ENCODE data around the gene FHL1. TPM values are rescaled to one million over a fixed set of nuclear protein-coding genes. Genes with fewer than 3 reads are reported as not detected.
"Not testable (repeated sequence)": the region's sequence is repeated elsewhere in the genome, so short reads cannot be mapped to it uniquely, and the experiment has no call there.

The FHL1 gene
- 1,000 to 10,000 TPM; 1,025 to 1,081 TPM for total RNA-seq
- long read RNA-seq, transcript FHL1-204 (6 exons, 2,565 nt) = major isoform, 149 of 440 reads
- long read RNA-seq, transcript FHL1-205 (7 exons, 2,441 nt) = minor isoform, 86 of 440 reads
- long read RNA-seq, transcript FHL1-202 (6 exons, 1,017 nt) = minor isoform, 37 of 440 reads
- long read RNA-seq, transcript FHL1-218 (6 exons, 2,878 nt) = minor isoform, 20 of 440 reads
- long read RNA-seq, partial matches to known transcripts = 36 of 440 reads
- long read RNA-seq, other reads (novel, unspliced or antisense) = 89 of 440 reads

DNA sequence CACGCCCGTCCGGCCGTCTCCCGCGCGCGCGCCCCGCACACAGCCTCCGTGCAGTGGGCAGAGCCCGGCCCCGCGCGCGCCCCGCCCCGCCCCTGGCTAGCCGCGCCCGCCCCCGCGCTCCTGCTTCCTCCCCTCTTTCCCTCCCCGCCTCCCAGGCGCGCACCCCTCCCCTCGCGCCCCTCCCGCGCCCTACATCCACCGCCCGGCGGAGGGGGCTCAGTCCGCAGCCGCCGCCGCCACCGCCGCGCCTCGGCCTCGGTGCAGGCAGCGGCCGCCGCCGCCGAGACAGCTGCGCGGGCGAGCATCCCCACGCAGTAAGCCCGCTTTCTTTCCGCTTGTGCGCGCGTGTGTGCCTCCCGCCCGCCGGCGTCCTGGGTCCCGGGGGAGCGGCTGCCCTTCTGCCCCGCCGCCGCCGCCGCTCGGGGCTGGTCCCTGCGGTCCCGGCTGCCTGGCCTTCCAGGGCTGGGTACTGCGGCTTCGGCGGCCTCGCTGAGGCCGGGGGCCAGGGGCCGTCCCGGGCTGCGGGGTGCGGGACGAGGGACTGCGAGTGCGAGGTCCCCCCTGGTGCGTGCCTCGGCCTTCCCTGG, at the start of gene FHL1:
TSS of gene FHL1 (plus strand) at position 219 of the 587 bp plus-strand sequence.
- peak; percentile 94 to 95 for ATAC-seq
- intact Hi-C loops (cut with DNase I) = no loop called here
- peak; percentile 69 for DNase-seq

DNA sequence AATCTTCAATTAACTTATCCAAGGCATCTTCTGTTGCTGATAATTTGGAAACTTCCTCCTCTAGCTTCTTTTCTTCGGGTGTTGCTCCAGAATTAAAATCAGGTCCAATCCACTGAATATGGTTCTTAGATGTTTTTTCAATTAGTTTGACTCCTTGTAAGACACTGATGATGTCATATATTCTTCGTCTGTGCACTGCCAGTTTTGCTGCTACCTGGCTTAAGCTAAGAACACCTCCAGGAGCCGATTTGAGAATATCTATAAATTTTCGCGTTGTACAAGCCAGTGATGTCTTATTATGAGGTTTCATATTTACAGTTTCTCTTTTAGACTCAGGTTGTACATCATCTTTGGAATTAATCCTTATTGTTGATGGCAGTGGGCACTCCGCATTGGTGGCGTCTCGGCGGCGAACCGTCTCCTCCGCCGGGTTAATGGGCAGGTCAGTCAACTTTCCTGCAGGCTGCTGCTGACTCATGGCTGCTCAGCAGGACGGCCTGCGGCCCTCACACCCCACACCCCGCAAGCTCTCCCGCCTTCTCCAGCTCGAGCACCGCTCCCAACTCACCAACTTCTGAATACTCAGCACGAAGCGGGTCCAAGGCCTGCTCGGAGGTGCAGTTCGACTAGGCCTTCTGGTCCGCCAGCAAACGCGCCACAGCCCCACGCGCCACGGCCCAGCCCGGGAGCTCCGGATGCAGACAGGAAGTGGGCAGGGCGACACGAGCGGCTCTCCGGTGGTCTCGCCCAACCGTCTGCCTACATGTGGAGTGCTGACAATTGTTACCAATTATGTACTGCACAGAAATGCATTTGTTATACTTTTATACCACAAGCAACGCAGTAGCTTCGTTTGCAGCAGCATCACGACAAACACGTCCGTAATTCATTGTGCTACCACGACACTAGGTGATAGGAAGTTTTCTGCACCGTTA, 49.2 kb upstream of the FHL1 start:
- ATAC-seq = no peak

DNA sequence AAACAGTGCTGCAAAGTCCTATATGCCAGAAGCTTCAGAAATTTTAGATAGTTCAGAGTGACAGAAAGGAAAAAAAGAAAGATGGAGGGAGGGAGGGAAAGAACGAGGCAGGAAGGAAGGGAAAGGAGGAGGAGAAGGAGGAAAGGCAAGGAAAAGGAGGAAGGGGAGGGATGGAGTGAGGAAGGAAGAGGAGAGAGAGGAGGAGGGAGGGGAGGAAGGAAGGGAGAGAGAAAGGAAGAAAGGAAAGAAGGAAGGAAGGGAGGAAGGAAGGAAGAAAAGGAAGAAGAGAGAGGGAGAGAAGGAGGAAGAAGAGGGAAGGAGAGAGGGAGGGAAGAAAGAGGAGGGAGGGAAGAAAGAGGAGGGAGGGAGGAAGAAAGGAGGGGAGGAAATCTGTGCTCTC, 42.4 kb upstream of the FHL1 start:
- intact Hi-C loops (cut with DNase I) = no loop called here
- DNase-seq (no peak), ATAC-seq (no peak)

More for the DNA sequence above, 49.2 kb upstream of the FHL1 start:
- intact Hi-C loops (cut with DNase I) = no loop called here
- DNase-seq = no peak

DNA sequence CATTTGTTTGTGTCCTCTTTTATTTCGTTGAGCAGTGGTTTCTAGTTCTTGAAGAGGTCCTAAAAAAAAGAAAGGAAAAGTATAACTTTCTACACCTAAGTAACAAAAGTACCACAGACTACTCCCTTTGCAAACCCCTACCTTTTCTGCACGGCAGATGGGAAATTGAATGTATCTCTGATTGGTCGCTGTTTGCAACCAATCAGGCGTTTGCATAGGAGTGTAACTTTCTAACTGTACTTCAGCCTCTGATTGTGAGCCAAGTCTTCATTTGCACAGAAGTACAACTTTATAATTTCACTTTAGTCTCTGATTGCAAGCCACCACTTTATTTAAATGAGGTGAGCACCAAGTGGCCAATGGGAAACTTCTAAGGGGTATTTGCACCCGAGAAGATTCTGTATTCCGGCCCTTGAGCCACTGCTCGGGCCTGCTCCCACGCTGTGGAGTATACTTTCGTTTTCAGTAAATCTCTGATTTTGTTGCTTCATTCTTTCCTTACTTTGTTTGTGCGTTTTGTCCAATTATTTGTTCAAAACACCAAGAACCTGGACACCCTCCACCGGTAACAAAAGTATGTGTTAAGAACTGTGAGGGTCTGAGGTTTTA, 40.3 kb upstream of the FHL1 start:
- no peak for DNase-seq
- no peak for ATAC-seq
- intact Hi-C loops (cut with DNase I) = no loop called here

DNA sequence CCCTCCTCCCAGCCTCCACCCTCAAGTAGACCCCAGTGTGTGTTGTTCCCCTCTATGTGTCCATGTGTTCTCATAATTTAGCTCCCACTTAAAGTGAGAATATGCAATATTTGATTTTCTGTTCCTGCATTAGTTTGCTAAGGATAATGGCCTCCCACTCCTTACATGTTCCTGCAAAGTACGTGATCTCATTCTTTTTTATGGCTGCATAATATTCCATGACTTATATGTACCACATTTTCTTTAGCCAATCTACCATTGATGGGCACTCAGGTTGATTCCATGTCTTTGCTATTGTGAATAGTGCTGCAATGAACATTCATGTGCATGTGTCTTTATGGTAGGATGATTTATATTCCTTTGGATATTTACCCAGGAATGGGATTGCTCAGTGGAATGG, 38.4 kb upstream of the FHL1 start:
- intact Hi-C loops (cut with DNase I); ATAC-seq; DNase-seq: not testable (repeated sequence)

DNA sequence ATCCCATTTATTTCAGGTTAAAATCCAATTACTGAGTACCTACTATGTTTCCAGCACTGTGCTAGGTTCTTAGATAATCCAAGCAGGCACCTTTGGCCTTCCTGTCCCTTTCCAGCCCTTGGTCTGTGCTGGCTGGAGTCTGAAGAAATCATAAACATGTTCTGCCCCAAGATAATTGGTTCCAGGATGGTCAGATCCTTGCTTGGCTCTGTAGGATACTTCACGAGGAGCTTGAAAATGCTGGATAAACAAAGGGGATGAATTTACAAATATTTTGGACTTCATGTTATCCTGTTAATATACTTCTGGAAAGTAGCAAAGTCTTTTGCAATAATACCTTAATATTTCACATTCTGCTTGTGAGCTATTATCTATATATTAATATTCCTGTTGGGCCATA, 35.0 kb upstream of the FHL1 start:
- ATAC-seq (no peak), DNase-seq (no peak)
- intact Hi-C loops (cut with DNase I) = no loop called here

DNA sequence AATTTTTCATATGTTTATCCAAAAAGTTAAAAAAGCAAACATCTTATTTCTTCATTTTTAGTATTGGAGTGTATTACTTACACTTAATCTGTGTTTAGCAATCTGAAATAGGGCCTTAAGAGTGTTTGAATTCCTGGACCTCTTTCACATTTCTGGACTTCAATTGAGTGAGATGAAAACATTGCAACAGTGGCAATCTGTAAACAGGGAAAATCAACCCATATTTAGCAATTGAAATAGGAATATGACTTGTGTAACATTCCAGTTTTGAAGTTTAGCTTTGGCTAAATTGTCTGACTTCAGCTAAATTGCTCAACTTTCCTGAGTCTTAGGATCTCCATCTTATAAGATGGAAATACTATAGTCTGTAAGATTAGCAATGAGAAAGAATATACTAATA, 34.6 kb upstream of the FHL1 start:
- no peak for ATAC-seq
- intact Hi-C loops (cut with DNase I) = no loop called here

DNA sequence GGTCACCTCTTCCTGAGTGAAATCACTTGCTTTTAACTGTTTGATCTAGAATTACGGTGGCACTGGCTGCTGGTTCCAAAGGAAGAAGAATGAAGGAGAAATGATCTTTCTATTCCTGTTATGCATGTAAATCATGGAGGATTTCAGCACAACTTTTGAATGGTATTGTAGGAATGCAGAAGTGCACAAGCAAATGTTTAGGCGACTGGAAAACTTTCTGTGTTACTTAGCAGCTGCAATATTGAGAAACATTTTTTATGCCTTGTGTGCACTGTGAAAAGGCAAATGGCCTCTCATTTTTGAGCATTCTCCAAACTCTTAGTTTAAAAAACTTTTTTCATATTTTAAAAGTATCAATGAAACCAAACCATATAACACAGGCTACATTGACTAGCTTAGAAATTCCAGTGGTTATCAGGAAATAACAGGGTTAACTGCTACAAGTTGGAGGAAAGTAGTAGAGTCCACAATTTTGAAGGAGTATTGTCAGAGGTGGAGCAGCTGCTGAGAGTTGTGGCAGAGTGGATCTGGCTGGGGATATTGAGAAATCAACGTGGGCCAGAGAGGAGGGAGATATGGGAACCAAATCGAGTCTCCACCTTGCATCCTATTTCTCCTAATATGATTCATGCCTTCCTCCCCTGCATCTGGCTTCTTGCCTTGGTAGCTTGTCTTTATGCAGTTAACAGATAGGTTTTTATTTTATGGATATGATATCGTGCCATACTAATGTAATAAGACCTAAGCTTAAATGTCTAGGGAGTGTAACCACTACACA, 32.0 kb upstream of the FHL1 start:
- peak in 1 of 2 donors; percentile 78 for ATAC-seq
- DNase-seq = no peak
- intact Hi-C loops (cut with DNase I) = no loop called here

More for the DNA sequence above, 34.6 kb upstream of the FHL1 start:
- DNase-seq = no peak

DNA sequence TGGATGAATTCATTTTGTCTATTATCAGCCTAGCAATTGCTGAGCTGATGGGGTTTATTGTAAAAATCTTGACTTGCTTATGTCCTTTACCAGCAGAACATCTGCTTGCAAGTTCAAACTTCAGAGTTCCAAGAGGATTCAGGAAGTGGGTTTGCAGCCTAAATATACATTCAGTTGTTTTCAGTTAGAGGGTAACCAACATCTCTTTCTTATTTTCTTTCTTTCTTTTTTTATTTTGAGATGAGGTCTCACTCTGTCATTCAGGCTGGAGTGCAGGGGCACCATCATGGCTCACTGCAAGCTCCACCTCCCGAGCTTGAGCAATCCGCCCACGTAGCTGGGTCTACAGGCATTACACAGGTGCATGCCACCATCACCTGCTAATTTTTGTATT, 31.4 kb upstream of the FHL1 start:
- intact Hi-C loops (cut with DNase I) = no loop called here
- ATAC-seq (no peak), DNase-seq (no peak)

DNA sequence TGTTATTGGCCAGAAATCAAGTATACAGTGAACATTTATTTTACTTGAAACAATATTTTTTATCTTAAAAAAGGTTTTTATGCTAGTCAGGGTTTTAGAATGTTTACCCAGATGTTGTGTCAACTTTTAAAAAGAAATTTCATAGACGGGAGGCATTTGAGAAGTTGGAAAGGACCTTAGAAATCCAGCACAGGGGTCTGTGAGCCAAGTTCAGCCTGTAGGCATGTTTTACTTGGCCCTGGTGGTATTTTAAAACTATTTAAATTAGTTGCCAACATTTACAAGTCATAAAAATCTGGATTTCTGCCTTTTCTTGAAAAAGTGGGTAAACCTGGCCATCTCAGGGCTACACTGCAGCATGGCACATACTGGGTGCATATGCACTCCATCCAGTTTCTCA, 25.5 kb upstream of the FHL1 start:
- DNase-seq = no peak
- ATAC-seq = peak; percentile 59
- intact Hi-C loops (cut with DNase I) = no loop called here

DNA sequence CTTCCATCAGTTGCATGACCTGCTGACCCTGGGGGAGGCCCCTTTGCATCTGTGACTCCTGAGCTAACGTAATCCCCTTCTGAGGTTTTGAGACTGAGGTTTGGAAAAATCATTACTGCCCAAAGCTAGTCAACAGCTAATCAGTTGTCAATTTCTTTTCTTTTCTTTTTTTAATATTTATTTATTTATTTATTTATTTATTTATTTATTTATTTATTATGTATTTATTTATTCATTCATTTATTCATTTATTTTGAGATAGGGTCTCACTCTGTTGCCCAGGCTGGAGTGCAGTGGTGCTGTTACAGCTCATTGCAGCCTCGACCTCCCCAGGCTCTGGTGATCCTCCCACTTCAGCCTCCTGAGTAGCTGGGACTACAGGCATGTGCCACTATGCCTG, 25.1 kb upstream of the FHL1 start:
- ATAC-seq (peak in 1 of 2 donors; percentile 22), DNase-seq (no peak)
- intact Hi-C loops (cut with DNase I) = no loop called here

DNA sequence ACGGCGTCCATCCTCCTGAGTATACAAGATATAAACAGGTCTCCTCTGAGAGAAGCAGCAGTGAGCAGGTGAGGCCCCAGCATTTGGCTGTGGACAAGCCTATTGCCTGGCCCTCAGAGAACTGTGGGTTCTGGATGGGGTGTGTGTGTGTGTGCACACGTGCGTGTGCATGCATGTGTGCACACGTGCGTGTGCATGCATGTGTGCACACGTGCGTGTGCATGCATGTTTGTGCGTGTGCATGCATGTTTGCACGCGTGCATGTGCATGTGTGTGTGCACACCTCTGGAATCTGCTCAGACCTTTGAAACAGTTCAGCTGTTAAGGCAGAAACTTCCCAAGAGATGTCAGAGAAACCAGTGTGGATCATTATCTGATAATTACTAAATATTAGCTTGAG, 22.2 kb upstream of the FHL1 start:
- no peak for DNase-seq
- intact Hi-C loops (cut with DNase I) = no loop called here
- ATAC-seq = no peak

DNA sequence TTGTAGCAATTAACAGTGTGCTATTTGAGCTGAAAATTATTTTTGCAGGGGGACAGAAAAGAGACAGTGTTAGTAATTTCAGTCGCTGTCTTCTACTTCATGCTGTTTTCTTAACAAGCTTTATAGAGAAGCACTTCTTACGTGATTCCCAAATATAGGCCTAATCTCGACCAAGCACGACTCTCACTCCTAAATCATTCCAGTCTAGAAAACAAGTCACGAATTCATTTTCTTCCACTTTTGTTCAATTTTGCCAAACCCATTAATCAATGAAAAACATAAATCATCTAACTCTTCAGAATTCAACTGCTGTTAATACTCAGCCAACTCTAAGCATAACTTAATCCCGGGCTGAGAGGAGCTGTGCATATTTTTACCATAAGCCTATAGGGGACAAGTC, 21.0 kb upstream of the FHL1 start:
- intact Hi-C loops (cut with DNase I) = no loop called here
- ATAC-seq (no peak), DNase-seq (no peak)

DNA sequence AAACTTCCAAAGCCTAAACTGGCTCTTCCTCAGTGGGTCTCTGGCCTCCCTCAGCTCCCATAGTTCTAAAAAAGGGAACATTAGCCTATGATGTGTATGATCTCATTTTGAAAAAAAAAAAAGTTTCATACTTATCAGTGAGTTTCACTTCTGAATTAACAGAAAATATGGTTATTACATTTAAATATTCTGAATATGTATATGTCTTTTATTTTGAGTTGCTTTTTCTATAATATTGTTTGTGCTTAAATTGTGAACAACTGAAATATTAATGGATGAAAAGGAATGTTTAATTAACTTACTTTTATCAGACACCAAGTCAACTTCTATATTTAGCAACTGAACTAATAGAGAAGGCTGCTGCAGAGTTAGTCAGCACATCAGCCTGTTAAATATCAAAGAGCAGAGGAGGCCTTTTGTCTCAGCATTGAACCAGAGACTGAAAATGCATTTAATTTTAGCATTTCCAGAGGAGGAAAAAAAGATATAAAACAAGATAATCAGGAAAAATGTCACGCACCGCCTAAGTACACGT, 20.4 kb upstream of the FHL1 start:
- ATAC-seq (peak; percentile 55 to 76), DNase-seq (no peak)
- intact Hi-C loops (cut with DNase I) = no loop called here

DNA sequence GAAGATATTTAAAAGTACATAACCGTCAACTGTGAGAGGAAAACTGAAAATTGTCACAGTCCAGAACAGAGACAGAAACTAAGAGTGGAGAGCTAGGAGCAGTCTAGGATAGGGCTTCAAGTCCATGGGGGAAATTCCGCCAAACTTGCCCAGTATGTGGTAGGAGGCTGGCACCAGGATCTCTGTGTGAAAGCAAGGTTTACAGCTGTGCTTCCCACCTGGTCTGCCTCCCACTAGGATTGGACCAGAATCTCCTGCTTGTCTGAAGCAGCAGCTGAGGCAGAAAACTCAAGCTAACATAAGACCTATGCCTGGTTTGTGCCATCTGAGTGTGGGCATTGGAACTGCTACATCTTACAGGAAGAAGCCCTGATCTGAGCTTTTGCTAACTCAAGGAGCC, 18.6 kb upstream of the FHL1 start:
- intact Hi-C loops (cut with DNase I) = no loop called here
- ATAC-seq (no peak), DNase-seq (no peak)

DNA sequence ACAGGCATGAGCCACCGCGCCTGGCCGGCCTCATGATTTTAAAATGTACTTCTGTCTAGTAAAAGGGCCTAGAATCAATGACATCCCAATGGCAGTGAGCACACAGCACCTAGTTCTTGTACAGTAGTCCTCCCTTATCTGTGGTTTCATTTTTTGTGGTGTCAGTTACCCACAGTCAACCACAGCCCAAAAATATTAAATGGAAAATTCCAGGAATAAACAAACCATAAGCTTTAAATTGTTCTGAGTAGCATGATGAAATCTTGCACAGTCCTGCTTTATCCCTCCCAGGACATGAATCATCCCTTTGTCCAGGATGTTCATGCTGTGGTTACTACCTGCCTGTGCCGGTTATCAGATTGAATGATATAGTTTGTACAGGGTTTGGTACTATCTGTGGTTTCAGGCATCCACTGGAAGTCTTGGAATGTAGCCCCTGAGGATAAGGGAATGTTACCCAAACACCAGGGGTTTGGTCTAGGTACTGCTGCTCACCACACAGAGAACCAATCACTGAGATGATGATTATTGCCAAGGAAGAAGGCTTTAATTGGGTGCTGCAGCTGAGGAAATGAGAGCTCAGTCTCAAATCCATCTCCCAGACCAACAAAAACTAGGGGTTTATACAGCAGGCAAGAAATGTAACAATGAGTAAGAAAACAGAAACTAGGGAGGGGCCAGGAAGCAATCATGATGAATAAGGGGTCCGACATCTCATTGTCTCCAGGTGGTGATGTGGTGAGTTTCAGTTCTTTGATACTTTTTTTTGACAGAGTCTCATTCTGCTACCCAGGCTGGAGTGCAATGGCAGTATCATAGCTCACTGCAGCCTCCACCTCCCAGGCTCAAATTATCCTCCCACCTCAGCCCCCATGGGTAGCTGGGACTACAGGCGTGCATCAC, 16.2 kb upstream of the FHL1 start:
- DNase-seq (no peak), ATAC-seq (peak in 1 of 2 donors; percentile 81)
- intact Hi-C loops (cut with DNase I) = no loop called here

DNA sequence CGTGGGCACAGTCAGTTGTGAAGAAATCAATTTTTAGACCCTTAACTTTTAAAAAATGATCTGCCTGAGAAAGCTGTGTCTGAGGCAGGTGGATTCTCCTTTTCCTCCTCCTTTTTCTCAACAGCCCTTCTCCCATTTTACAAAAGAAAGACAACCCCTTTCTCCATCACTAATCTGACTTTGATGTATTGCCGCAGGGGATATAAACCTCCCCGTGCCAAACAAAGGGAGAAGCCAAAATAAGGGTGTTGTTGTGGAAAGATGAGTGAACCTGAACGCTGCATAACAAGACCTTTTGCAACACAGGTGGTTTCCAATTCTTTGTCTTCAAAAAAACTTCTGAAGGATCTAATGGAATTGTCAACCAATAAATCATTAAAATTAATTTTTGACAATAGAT, 8.4 kb upstream of the FHL1 start:
- intact Hi-C loops (cut with DNase I) = no loop called here
- ATAC-seq (no peak), DNase-seq (no peak)

DNA sequence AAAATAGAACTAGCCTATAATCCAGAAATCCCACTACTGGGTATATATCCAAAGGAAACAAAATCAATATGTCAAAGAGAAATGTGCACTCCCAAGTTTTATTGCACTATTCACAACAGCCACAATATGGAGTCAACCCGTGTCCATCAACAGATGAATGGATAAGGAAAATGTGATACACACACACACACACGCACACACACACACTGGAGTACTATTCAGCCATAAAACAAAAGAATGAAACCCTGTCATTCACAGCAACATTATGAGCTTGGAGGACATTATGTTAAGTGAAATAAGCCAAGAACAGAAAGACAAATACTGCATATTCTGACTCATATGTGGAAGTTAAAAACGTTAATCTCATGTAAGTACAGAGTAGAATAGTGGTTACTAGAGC, 5.8 kb upstream of the FHL1 start:
- no peak for DNase-seq
- intact Hi-C loops (cut with DNase I) = no loop called here
- ATAC-seq = no peak
